HCT116 (cell line): ENCODE results near the gene ADAMTS6. TPM values are rescaled to one million over a fixed set of nuclear protein-coding genes. Genes with fewer than 3 reads are reported as not detected.

Source experiments
- ATAC-seq: fragments of 200-7000 bp; cut with Tn5 transposase; 2 replicates; pipeline ENCODE4 v1.9.1; 2020; ENCODE audit warnings: mild to moderate bottlenecking, moderate library complexity
- BruUV-seq: library from RNA; stranded (reverse); fragments of 400-500 nt; replicated peaks from 2 replicates; lab custom pipeline; 2021; lab: Mats Ljungman, UMichigan
- CTCF ChIA-PET: fragments of 300-600 bp; sonication (Branson Sonifier 250); formaldehyde crosslinking; loops from one replicate; lab custom pipeline; 2021; ENCODE audit warnings: antibody characterized with exemption; lab: Charles Lee
- POLR2A ChIA-PET: fragments of 300-600, 350-600 bp; sonication (Branson Sonifier 250); formaldehyde crosslinking; loops from one replicate; lab custom pipeline; 2021; ENCODE audit warnings: antibody characterized with exemption; lab: Charles Lee
- RAD21 ChIA-PET, 2 experiments: fragments of 300-600 bp; sonication (Branson Sonifier 250); formaldehyde crosslinking; loops; one replicate each; lab custom pipeline; 2023; ENCODE audit warnings: low total read pairs in 2 of 2; ENCODE audit not compliant: uncharacterized antibody in 2 of 2, unreplicated experiment in 2 of 2, low non-redundant PET in 1 of 2; lab: Charles Lee
- DNase-seq: peaks from one replicate; pipeline ENCODE4 v3.0.0-alpha.2; 2010; ENCODE audit warnings: low read depth, low spot score
- H2AFZ ChIP-seq: fragments of 200-600 bp; shearing (Covaris generic), sonication (generic); 2 replicates; pipeline ENCODE4 v1.6.1; 2017; ENCODE audit warnings: low read depth, mixed run types, mixed read lengths, antibody characterized with exemption, low read length; ENCODE audit not compliant: poor library complexity, severe bottlenecking
- H3K27ac ChIP-seq: 2 replicates; pipeline ENCODE4 v1.5.1; 2012; ENCODE audit warnings: low read depth, low read length
- H3K27me3 ChIP-seq: fragments of 200-600 bp; sonication (generic); 2 replicates; pipeline ENCODE4 v1.6.1; 2016; ENCODE audit warnings: mixed run types, low read length, mixed read lengths; ENCODE audit not compliant: insufficient read depth
- H3K36me3 ChIP-seq, 2 experiments: fragments of 200-500 bp in 1 of 2; fragments of 200-600 bp in 1 of 2; sonication (Bioruptor generic) in 1 of 2; sonication (generic) in 1 of 2; 2 replicates each; pipeline versions ENCODE4 v1.5.1 to v1.6.1; 2014 to 2016; ENCODE audit warnings: low read length in 2 of 2, inconsistent platforms in 1 of 2, mixed read lengths in 1 of 2, mixed run types in 1 of 2; ENCODE audit not compliant: insufficient read depth in 2 of 2, control insufficient read depth in 1 of 2
- H3K4me1 ChIP-seq, 2 experiments: fragments of 200-600 bp in 1 of 2; sonication (generic) in 1 of 2; 2 replicates each; pipeline versions ENCODE4 v1.5.1 to v1.6.1; 2012 to 2017; ENCODE audit warnings: low read length in 2 of 2, inconsistent platforms in 1 of 2, mild to moderate bottlenecking in 1 of 2, mixed read lengths in 1 of 2, mixed run types in 1 of 2, moderate library complexity in 1 of 2; ENCODE audit not compliant: insufficient read depth in 2 of 2, control insufficient read depth in 1 of 2
- H3K4me2 ChIP-seq: fragments of 200-600 bp; sonication (generic); 2 replicates; pipeline ENCODE4 v1.6.1; 2017; ENCODE audit warnings: mixed run types, low read length, mixed read lengths
- H3K4me3 ChIP-seq, 2 experiments: fragments of 200-600 bp in 1 of 2; sonication (generic) in 1 of 2; replicated peaks in 1 of 2; 2 replicates each; pipeline ENCODE4 v1.5.1; 2011 to 2016; ENCODE audit warnings: low read length in 2 of 2, control low read depth in 1 of 2, low read depth in 1 of 2, mild to moderate bottlenecking in 1 of 2, mixed read lengths in 1 of 2, mixed run types in 1 of 2
- H3K79me2 ChIP-seq: fragments of 200-600 bp; sonication (generic); 2 replicates; pipeline ENCODE4 v1.6.1; 2017; ENCODE audit warnings: mild to moderate bottlenecking, mixed run types, low read length, moderate library complexity, mixed read lengths; ENCODE audit not compliant: insufficient read depth
- H3K9ac ChIP-seq: fragments of 200-600 bp; sonication (generic); 2 replicates; pipeline ENCODE4 v1.6.1; 2016; ENCODE audit warnings: low read length, mixed read lengths
- H3K9me2 ChIP-seq: fragments of 200-600 bp; sonication (generic), shearing (Covaris generic); 2 replicates; pipeline ENCODE4 v1.6.1; 2017; ENCODE audit warnings: mixed run types, mild to moderate bottlenecking, moderate library complexity; ENCODE audit not compliant: insufficient read depth
- H3K9me3 ChIP-seq, 2 experiments: fragments of 200-500 bp in 1 of 2; fragments of 200-600 bp in 1 of 2; sonication (Bioruptor generic) in 1 of 2; sonication (generic) in 1 of 2; 2 replicates each; pipeline ENCODE4 v1.6.1; 2014 to 2017; ENCODE audit warnings: low read length in 2 of 2, mixed read lengths in 2 of 2, inconsistent platforms in 1 of 2, low read depth in 1 of 2, mild to moderate bottlenecking in 1 of 2, mixed run types in 1 of 2, moderate library complexity in 1 of 2; ENCODE audit not compliant: control insufficient read depth in 1 of 2, insufficient read depth in 1 of 2
- H4K20me1 ChIP-seq: fragments of 200-600 bp; sonication (generic), shearing (Covaris generic); 2 replicates; pipeline ENCODE4 v1.6.1; 2017; ENCODE audit warnings: mixed run types, mild to moderate bottlenecking, moderate library complexity; ENCODE audit not compliant: insufficient read depth
- CBX3 ChIP-seq: IDR thresholded peaks from 2 replicates; pipeline ENCODE4 v1.6.1; 2012; ENCODE audit warnings: low read depth
- EGR1 ChIP-seq: IDR thresholded peaks from 2 replicates; pipeline ENCODE4 v1.6.1; 2012; ENCODE audit warnings: low read depth
- EZH2phosphoT487 ChIP-seq: fragments of 200-600 bp; IDR thresholded peaks from 2 replicates; pipeline ENCODE4 v1.6.1; 2018; ENCODE audit warnings: antibody characterized with exemption, borderline replicate concordance
- FOSL1 ChIP-seq: IDR thresholded peaks from 2 replicates; pipeline ENCODE4 v1.6.1; 2012; ENCODE audit warnings: low read depth
- POLR2AphosphoS5 ChIP-seq: IDR thresholded peaks from 2 replicates; pipeline ENCODE4 v1.6.1; 2011; ENCODE audit warnings: mild to moderate bottlenecking, low read depth, low read length, moderate library complexity
- RAD21 ChIP-seq: IDR thresholded peaks from 2 replicates; pipeline ENCODE4 v1.6.1; 2012; ENCODE audit warnings: low read depth, mild to moderate bottlenecking
- SIN3A ChIP-seq: IDR thresholded peaks from 2 replicates; pipeline ENCODE4 v1.6.1; 2012; ENCODE audit warnings: low read depth
- ZFX ChIP-seq: fragments of 450-650 bp; IDR thresholded peaks from 2 replicates; pipeline ENCODE4 v1.6.1; 2017
- intact Hi-C: fragments of 100-400 bp; cut with micrococcal nuclease; formaldehyde crosslinking; loops from 2 replicates; pipeline ENCODE4 v1.10.0; 2022
- total RNA-seq: library from RNA; stranded (reverse); gene quantifications from one replicate; pipeline ENCODE4 v1.2.1, GENCODE V29; 2021; ENCODE audit not compliant: unreplicated experiment
- TF ChIP-seq, protein P1 (sequence below): IDR thresholded peaks from 2 replicates; pipeline ENCODE4 v1.6.1; 2012; ENCODE audit warnings: low read depth

Gene ADAMTS6
- total RNA-seq, 1 experiment from 2014 or later: 0.93 TPM

GRCh38 chr5:65103756-65104440 lies 377.8 kb downstream of the ADAMTS6 start:
- Histone ChIP-seq H2AFZ (no peak overlapping the region), H3K27me3 (no peaks in the 10 kb centered on the region), H3K9ac (no peak overlapping the region), H3K4me1 (peaks cover 0 to 8% of the 10 kb centered on the region in 2 experiments; a peak in 1 of 4 replicates), H3K9me2 (no peaks in the 10 kb centered on the region), H3K4me2 (no peak overlapping the region), H4K20me1 (no peaks in the 10 kb centered on the region), H3K79me2 (no peaks in the 10 kb centered on the region), H3K9me3 (no peaks in the 10 kb centered on the region), H3K27ac (no peak overlapping the region), H3K4me3 (no peak overlapping the region), H3K36me3 (no peaks in the 10 kb centered on the region)
- ChIA-PET RAD21 (no interaction called here), POLR2A (no interaction called here), CTCF (interaction anchor here (0.9 to 1.0 kb wide), 3 partner anchors 293 to 380 kb away, joined by 3 read pairs; partner anchors contain the start of gene ADAMTS6)
- intact Hi-C loops: no loop called here
- ATAC-seq (no peak), DNase-seq (no peak)
- TF ChIP-seq POLR2AphosphoS5 (no peak), SIN3A (no peak)
- no TSS peak for BruUV-seq

- DNase-seq: no peak
- Histone ChIP-seq H3K4me3 (no peak overlapping the region), H3K27ac (no peak overlapping the region), H2AFZ (no peak overlapping the region), H3K4me2 (no peak overlapping the region), H3K27me3 (no peaks in the 10 kb centered on the region), H3K9me3 (no peaks in the 10 kb centered on the region), H3K79me2 (no peaks in the 10 kb centered on the region), H3K4me1 (peaks cover 0 to 8% of the 10 kb centered on the region in 2 experiments; a peak in 1 of 4 replicates), H4K20me1 (no peaks in the 10 kb centered on the region), H3K9ac (no peak overlapping the region), H3K36me3 (no peaks in the 10 kb centered on the region), H3K9me2 (no peaks in the 10 kb centered on the region)
- TF ChIP-seq ZFX: no peak
- no peak for TF ChIP-seq EGR1
- no peak for TF ChIP-seq SIN3A
- TF ChIP-seq, protein P1, sequence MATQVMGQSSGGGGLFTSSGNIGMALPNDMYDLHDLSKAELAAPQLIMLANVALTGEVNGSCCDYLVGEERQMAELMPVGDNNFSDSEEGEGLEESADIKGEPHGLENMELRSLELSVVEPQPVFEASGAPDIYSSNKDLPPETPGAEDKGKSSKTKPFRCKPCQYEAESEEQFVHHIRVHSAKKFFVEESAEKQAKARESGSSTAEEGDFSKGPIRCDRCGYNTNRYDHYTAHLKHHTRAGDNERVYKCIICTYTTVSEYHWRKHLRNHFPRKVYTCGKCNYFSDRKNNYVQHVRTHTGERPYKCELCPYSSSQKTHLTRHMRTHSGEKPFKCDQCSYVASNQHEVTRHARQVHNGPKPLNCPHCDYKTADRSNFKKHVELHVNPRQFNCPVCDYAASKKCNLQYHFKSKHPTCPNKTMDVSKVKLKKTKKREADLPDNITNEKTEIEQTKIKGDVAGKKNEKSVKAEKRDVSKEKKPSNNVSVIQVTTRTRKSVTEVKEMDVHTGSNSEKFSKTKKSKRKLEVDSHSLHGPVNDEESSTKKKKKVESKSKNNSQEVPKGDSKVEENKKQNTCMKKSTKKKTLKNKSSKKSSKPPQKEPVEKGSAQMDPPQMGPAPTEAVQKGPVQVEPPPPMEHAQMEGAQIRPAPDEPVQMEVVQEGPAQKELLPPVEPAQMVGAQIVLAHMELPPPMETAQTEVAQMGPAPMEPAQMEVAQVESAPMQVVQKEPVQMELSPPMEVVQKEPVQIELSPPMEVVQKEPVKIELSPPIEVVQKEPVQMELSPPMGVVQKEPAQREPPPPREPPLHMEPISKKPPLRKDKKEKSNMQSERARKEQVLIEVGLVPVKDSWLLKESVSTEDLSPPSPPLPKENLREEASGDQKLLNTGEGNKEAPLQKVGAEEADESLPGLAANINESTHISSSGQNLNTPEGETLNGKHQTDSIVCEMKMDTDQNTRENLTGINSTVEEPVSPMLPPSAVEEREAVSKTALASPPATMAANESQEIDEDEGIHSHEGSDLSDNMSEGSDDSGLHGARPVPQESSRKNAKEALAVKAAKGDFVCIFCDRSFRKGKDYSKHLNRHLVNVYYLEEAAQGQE: no peak
- no peak for TF ChIP-seq FOSL1
- TF ChIP-seq POLR2AphosphoS5: no peak
- TF ChIP-seq EZH2phosphoT487: no peak
- no peak for TF ChIP-seq CBX3
- TF ChIP-seq RAD21: no peak
- intact Hi-C loops: no loop called here
- CTCF ChIA-PET: interaction anchor here (0.9 to 1.0 kb wide), 3 partner anchors 293 to 380 kb away, joined by 3 read pairs; partner anchors contain the start of gene ADAMTS6
- RAD21 ChIA-PET: no interaction called here
- POLR2A ChIA-PET: no interaction called here
- ATAC-seq: no peak
- BruUV-seq: no TSS peak
These were observed 378.6 kb downstream of the ADAMTS6 start for GRCh38 chr5:65102976-65103711.
